Astrocyte (in vitro differentiated cells and primary cell): Measurements from ENCODE around the gene ACOT12. TPM values are rescaled to one million over a fixed set of nuclear protein-coding genes. Genes with fewer than 3 reads are reported as not detected.

Source experiments
- DNase-seq: peaks from one replicate; pipeline ENCODE4 v3.0.0-alpha.2; 2010; ENCODE audit warnings: low read depth
- FAIRE-seq: peaks from 2 replicates; lab custom pipeline; 2011; peaks lifted over from hg19 to GRCh38; lab: Jason Lieb, UNC
- H2AFZ ChIP-seq: 2 replicates; pipeline ENCODE4 v1.6.0; 2012; ENCODE audit warnings: low read depth, low read length, inconsistent platforms
- H3K27ac ChIP-seq: 2 replicates; pipeline ENCODE4 v1.5.1; 2011; ENCODE audit warnings: low read depth, low read length, inconsistent platforms
- H3K27me3 ChIP-seq: 2 replicates; pipeline ENCODE4 v1.6.0; 2011; ENCODE audit warnings: low read length, inconsistent platforms; ENCODE audit not compliant: insufficient read depth
- H3K36me3 ChIP-seq: 2 replicates; pipeline ENCODE4 v1.5.1; 2011; ENCODE audit warnings: low read length, inconsistent platforms; ENCODE audit not compliant: insufficient read depth
- H3K4me1 ChIP-seq: 2 replicates; pipeline ENCODE4 v1.5.1; 2011; ENCODE audit warnings: low read length, inconsistent platforms; ENCODE audit not compliant: insufficient read depth
- H3K4me2 ChIP-seq: 2 replicates; pipeline ENCODE4 v1.6.0; 2012; ENCODE audit warnings: low read length, inconsistent platforms
- H3K4me3 ChIP-seq: 2 replicates; pipeline ENCODE4 v1.5.1; 2011; ENCODE audit warnings: low read depth, mild to moderate bottlenecking, low read length, inconsistent platforms; ENCODE audit not compliant: insufficient read depth
- H3K79me2 ChIP-seq: 2 replicates; pipeline ENCODE4 v1.6.0; 2012; ENCODE audit warnings: mild to moderate bottlenecking, low read length, inconsistent platforms; ENCODE audit not compliant: insufficient read depth
- H3K9ac ChIP-seq: 2 replicates; pipeline ENCODE4 v1.6.0; 2012; ENCODE audit warnings: mild to moderate bottlenecking, low read length, inconsistent platforms
- H3K9me3 ChIP-seq: 2 replicates; pipeline ENCODE4 v1.5.1; 2012; ENCODE audit warnings: low read depth, mild to moderate bottlenecking, low read length, inconsistent platforms; ENCODE audit not compliant: insufficient read depth
- H4K20me1 ChIP-seq: 2 replicates; pipeline ENCODE4 v1.6.0; 2012; ENCODE audit warnings: low read length, inconsistent platforms; ENCODE audit not compliant: insufficient read depth
- H3K27ac Mint-ChIP-seq: one replicate; pipeline ENCODE4 v1.8.0; 2021; ENCODE audit warnings: mild to moderate bottlenecking, mixed read lengths; ENCODE audit not compliant: unreplicated experiment
- H3K27me3 Mint-ChIP-seq: one replicate; pipeline ENCODE4 v1.8.0; 2021; ENCODE audit warnings: low read depth, mixed read lengths; ENCODE audit not compliant: unreplicated experiment
- H3K36me3 Mint-ChIP-seq: one replicate; pipeline ENCODE4 v1.8.0; 2021; ENCODE audit warnings: low read depth, mixed read lengths; ENCODE audit not compliant: unreplicated experiment
- H3K4me1 Mint-ChIP-seq: one replicate; pipeline ENCODE4 v1.8.0; 2021; ENCODE audit warnings: low read depth, mixed read lengths; ENCODE audit not compliant: unreplicated experiment
- H3K4me3 Mint-ChIP-seq: one replicate; pipeline ENCODE4 v1.8.0; 2021; ENCODE audit warnings: mild to moderate bottlenecking, moderate library complexity, mixed read lengths; ENCODE audit not compliant: unreplicated experiment
- H3K9me3 Mint-ChIP-seq: one replicate; pipeline ENCODE4 v1.8.0; 2021; ENCODE audit warnings: mild to moderate bottlenecking, mixed read lengths; ENCODE audit not compliant: unreplicated experiment
- CTCF ChIP-seq: IDR thresholded peaks from 2 replicates; pipeline ENCODE4 v1.5.1; 2011; ENCODE audit warnings: low read depth, mild to moderate bottlenecking, inconsistent platforms, low read length, moderate library complexity; ENCODE audit not compliant: insufficient read depth
- EZH2 ChIP-seq: IDR thresholded peaks from 2 replicates; pipeline ENCODE4 v1.6.1; 2012; ENCODE audit warnings: mild to moderate bottlenecking, low read length, inconsistent platforms; ENCODE audit not compliant: insufficient read depth
- total RNA-seq: library from RNA; stranded (reverse); gene quantifications from 2 replicates; pipeline ENCODE4 v1.2.1, GENCODE V29; 2021

The ACOT12 gene
- total RNA-seq, 1 donor from 2014 or later: 0.09 TPM

GRCh38 chr5:81405126-81405891 is 11.4 kb upstream of the ACOT12 start:
- FAIRE-seq (no peak), DNase-seq (no peak)
- TF ChIP-seq CTCF: no peak
- no peak for TF ChIP-seq EZH2
- Histone ChIP-seq H3K27ac (no peak overlapping the region), H2AFZ (no peak overlapping the region), H3K27me3 (no peaks in the 10 kb centered on the region), H3K4me1 (no peaks in the 10 kb centered on the region), H3K4me2 (no peak overlapping the region), H3K9ac (no peak overlapping the region), H4K20me1 (no peaks in the 10 kb centered on the region), H3K9me3 (no peaks in the 10 kb centered on the region), H3K36me3 (no peaks in the 10 kb centered on the region), H3K4me3 (no peak overlapping the region), H3K79me2 (no peaks in the 10 kb centered on the region)
- Mint-ChIP-seq H3K4me1 (no peaks in the 10 kb centered on the region), H3K27me3 (no peaks in the 10 kb centered on the region), H3K4me3 (no peak overlapping the region), H3K36me3 (no peaks in the 10 kb centered on the region), H3K27ac (no peak overlapping the region), H3K9me3 (no peaks in the 10 kb centered on the region)

- no peak overlapping the region for H3K27ac Mint-ChIP-seq
Measured at GRCh38 chr5:81402192-81402930, 8.4 kb upstream of the ACOT12 start.

More at GRCh38 chr5:81402192-81402930, 8.4 kb upstream of the ACOT12 start:
- Histone ChIP-seq H3K9me3 (no peaks in the 10 kb centered on the region), H3K36me3 (no peaks in the 10 kb centered on the region), H2AFZ (no peak overlapping the region), H3K4me1 (no peaks in the 10 kb centered on the region), H4K20me1 (no peaks in the 10 kb centered on the region), H3K9ac (no peak overlapping the region), H3K27ac (no peak overlapping the region), H3K4me3 (no peak overlapping the region), H3K79me2 (no peaks in the 10 kb centered on the region), H3K4me2 (no peak overlapping the region), H3K27me3 (no peaks in the 10 kb centered on the region)
- TF ChIP-seq EZH2 (no peak), CTCF (no peak)
- H3K4me1 Mint-ChIP-seq: no peaks in the 10 kb centered on the region
- no peaks in the 10 kb centered on the region for H3K27me3 Mint-ChIP-seq
- FAIRE-seq: no peak
- no peak overlapping the region for H3K4me3 Mint-ChIP-seq
- no peaks in the 10 kb centered on the region for H3K36me3 Mint-ChIP-seq
- DNase-seq: no peak
- no peaks in the 10 kb centered on the region for H3K9me3 Mint-ChIP-seq
